ENCODE data around the gene ATF7IP.
"Not testable (repeated sequence)": the region's sequence is repeated elsewhere in the genome, so short reads cannot be mapped to it uniquely, and the experiment has no call there.

DNA sequence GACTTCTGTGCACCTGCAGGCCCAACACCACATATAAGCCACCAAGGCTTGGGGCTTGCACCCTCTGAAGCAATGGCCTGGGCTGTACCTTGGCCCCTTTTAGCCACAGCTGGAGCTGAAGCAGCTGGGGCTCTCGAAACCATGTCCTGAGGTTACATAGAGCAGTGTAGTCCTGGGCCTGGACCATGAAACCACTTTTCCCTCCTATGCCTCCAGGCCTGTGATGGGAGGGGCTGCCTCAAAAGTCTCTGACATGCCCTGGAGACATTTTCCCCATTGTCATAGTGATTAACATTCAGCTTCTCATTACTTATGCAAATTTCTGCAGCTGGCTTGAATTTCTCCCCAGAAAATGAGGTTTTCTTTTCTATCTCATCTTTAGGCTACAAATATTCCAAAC, 13.4 kb upstream of the ATF7IP start:
- TF ChIP-seq, protein P1, sequence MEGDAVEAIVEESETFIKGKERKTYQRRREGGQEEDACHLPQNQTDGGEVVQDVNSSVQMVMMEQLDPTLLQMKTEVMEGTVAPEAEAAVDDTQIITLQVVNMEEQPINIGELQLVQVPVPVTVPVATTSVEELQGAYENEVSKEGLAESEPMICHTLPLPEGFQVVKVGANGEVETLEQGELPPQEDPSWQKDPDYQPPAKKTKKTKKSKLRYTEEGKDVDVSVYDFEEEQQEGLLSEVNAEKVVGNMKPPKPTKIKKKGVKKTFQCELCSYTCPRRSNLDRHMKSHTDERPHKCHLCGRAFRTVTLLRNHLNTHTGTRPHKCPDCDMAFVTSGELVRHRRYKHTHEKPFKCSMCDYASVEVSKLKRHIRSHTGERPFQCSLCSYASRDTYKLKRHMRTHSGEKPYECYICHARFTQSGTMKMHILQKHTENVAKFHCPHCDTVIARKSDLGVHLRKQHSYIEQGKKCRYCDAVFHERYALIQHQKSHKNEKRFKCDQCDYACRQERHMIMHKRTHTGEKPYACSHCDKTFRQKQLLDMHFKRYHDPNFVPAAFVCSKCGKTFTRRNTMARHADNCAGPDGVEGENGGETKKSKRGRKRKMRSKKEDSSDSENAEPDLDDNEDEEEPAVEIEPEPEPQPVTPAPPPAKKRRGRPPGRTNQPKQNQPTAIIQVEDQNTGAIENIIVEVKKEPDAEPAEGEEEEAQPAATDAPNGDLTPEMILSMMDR (conservative IDR thresholded peaks at IDR 0.05; ENCODE audit: low read length) = not testable (repeated sequence)
- TF ChIP-seq EZH2phosphoT487 (IDR thresholded peaks at IDR 0.05; ENCODE audit: borderline replicate concordance, low read depth, low read length) = not testable (repeated sequence)
